A549 treated with GW870086 at 1 μM for 4 hours (cell line): Measurements from ENCODE around the gene ZNF28. TPM values are rescaled to one million over a fixed set of nuclear protein-coding genes. Genes with fewer than 3 reads are reported as not detected.

Experiments
- total RNA-seq: library from RNA; stranded (reverse); fragments of 200-300 nt; extraction: Qiagen RNA extraction; gene quantifications from 5 replicates; pipeline ENCODE4 v1.2.3, GENCODE V29; 2022; ENCODE audit warnings: low read depth

ZNF28 gene
- 0.47 to 1.6 TPM (median 1.2 TPM) in 5 replicates for total RNA-seq

DNA sequence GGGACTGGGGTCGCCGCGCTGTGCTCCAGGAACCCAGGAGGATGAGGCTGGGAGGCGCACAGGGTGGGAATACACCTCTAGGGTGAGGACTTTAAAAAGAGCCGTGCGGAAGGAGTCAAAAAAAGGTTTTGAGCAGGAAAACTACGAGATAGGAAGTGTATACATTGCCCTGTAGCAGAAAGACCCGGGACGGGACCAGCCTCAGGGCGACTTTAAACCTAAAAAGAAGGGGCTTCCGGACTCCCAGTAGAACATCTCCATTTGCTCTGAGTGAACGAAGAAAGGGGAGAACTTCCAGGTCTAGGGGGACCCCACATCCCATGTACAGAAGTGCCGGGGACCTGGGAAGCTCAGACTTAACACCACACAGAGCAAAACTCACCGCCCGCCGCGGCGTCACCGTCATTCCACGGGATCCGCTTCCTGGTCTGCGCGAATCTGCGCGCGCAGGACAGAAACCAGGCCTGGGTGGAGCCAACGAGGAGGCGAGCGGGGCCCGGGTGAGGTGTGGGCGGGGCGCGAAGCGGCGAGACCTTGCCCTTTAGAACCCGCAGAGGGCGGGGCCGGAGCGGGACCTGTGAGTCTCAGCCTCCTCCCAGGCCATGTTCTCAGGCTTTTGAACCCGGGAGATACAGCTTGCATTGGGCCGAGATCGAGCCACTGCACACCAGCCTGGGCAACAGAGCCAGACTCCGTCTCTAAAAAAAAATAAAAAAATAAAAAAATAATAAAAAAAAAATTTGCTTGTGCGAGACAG lies at the start of gene ZNF28:
Gene ZNF28 (minus strand): TSS at position 430 of the 757 bp plus-strand sequence. CDS start 3,675 bp downstream, outside the sequence.

DNA sequence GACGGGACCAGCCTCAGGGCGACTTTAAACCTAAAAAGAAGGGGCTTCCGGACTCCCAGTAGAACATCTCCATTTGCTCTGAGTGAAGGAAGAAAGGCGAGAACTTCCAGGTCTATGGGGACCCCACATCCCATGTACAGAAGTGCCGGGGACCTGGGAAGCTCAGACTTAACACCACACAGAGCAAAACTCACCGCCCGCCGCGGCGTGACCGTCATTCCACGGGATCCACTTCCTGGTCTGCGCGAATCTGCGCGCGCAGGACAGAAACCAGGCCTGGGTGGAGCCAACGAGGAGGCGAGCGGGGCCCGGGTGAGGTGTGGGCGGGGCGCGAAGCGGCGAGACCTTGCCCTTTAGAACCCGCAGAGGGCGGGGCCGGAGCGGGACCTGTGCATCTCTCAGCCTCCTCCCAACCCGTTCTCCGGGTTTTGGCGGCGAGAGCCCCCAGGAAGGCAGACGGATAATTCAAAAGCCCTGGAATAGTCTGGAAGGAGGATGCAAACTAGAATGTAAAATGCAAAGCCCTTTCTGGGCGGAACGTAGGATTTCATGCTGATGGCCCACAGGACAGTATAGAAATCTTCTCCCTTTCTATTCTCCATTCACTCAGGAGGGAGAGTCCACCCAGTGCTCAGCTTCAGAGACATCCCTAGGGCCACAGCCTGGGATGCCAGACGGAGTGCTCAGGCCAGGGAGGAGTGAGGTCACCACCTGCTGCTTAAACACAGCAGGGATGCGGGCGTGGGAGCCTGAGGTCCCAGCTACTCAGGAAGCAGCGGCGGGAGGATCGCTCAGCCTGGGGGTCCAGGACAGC lies 36.2 kb upstream of the ZNF28 start, which contains the start of gene ZNF468:
Gene ZNF468 (minus strand): TSS at position 242 of the 814 bp plus-strand sequence. CDS start 3,347 bp downstream, outside the sequence.

DNA sequence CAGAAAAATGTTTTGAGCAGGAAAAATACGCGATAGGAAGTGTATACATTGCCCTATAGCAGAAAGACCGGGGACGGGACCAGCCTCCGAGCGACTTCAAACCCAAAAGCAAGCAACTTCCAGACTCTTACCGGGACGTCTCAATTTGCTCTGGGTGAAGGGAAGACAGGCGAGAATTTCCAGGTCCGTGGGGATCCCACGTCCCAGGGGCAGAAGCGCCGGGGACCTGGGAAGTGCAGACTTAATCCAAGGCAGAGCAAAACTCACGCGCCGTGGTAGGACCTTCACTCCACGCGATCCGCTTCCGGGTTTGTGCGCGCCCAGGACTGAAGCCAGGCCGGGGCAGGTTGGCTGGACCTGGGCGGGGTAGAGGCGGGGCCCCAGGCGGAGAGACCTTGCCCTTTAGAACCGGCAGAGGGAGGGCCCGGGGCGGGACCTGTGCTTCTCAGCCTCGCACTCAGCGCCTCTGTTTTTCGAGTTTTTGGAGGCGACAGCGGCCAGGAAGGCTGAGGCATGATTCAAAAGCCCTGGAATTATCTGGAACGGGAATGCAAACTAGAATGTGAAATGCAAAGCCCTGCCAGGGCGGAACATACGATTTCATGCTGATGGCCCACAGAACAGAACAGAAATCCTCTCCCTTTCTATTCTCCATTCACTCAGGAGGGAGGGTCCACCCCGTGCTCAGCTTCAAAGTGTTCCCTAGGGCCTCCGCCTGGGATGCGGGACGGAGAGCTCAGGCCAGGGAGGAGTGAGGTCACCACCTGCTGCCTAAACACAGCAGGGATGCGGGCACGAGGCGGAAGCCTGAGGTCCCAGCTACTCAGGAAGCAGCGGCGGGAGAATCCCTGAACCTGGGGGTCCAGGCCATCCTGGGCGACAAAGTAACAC lies 34.7 kb downstream of the ZNF28 start, which contains the start of gene ZNF600:
Gene ZNF600 (minus strand): TSS at position 328 of the 891 bp plus-strand sequence. CDS start 7,903 bp downstream, outside the sequence.

Other genes starting within 250 kb of the ZNF28 start
- 0.05 to 0.17 TPM (median 0.08 TPM) in 3 of 5 replicates, not detected in the others for gene ZNF83, start 183.3 kb downstream of the ZNF28 start, total RNA-seq
- 2.3 to 3.1 TPM (median 2.4 TPM) in 5 replicates for gene ZNF611, start 86.6 kb downstream of the ZNF28 start, total RNA-seq
- gene ZNF600, start 34.8 kb downstream of the ZNF28 start, total RNA-seq: 0.05 to 0.16 TPM (median 0.08 TPM) in 4 of 5 replicates, not detected in the other
- gene ZNF468, start 36.0 kb upstream of the ZNF28 start, total RNA-seq: 0.40 to 0.58 TPM (median 0.48 TPM) in 5 replicates
- gene ZNF320, start 76.0 kb upstream of the ZNF28 start, total RNA-seq: not detected in 5 replicates
- 0.03 TPM in 1 of 5 replicates, not detected in the others for gene ZNF888, start 101.8 kb upstream of the ZNF28 start, total RNA-seq
- 0.26 TPM in 1 of 5 replicates, not detected in the others for gene ZNF816, start 141.2 kb upstream of the ZNF28 start, total RNA-seq
- gene ERVV-1, start 192.3 kb upstream of the ZNF28 start, total RNA-seq: not detected in 5 replicates
- gene ERVV-2, start 223.1 kb upstream of the ZNF28 start, total RNA-seq: not detected in 5 replicates